Cardiac muscle cell (in vitro differentiated cells and primary cell): ENCODE measurements around the gene PHF21B. TPM values are rescaled to one million over a fixed set of nuclear protein-coding genes. Genes with fewer than 3 reads are reported as not detected.

ENCODE experiments used
- DNase-seq, 2 donors: peaks; one replicate each; pipeline versions ENCODE4 v3.0.0 to v3.0.0-alpha.2; 2010 to 2017; ENCODE audit warnings: low read depth in 1 of 2, low spot score in 1 of 2
- H3K27ac ChIP-seq: fragments of 200-600 bp; sonication (generic); 2 replicates; pipeline ENCODE4 v1.5.1; 2016
- H3K27me3 ChIP-seq: fragments of 200-600 bp; sonication (generic); 2 replicates; pipeline ENCODE4 v1.6.0; 2016; ENCODE audit warnings: control low read depth
- H3K36me3 ChIP-seq: fragments of 200-600 bp; sonication (generic); 2 replicates; pipeline ENCODE4 v1.5.1; 2016; ENCODE audit warnings: control low read depth
- H3K4me1 ChIP-seq: fragments of 200-600 bp; sonication (generic); 2 replicates; pipeline ENCODE4 v1.8.1; 2017; ENCODE audit warnings: low read depth, mild to moderate bottlenecking, mixed run types
- H3K4me3 ChIP-seq: fragments of 200-600 bp; sonication (generic); 2 replicates; pipeline ENCODE4 v1.5.1; 2016; ENCODE audit warnings: mild to moderate bottlenecking
- H3K9me3 ChIP-seq: fragments of 200-600 bp; sonication (generic); 2 replicates; pipeline ENCODE4 v1.5.1; 2017; ENCODE audit warnings: low read depth, mild to moderate bottlenecking, control low read depth
- CTCF ChIP-seq: IDR thresholded peaks from 2 replicates; pipeline ENCODE4 v1.5.1; 2012; ENCODE audit warnings: low read depth, mild to moderate bottlenecking, low read length
- polyA plus RNA-seq: library from polyadenylated mRNA; unstranded; fragments of >200 nt; fragmentation: Nextera tagmentation; extraction: Ambion mirVana; gene quantifications from 2 replicates; pipeline ENCODE4 v1.2.1, GENCODE V29; 2016
- total RNA-seq: library from RNA; depleted of rRNA; stranded (reverse); fragments of >200 nt; gene quantifications from 2 replicates; pipeline ENCODE4 v1.2.3, GENCODE V29; 2016

Gene PHF21B
- total RNA-seq: 4.8 and 7.2 TPM in 2 replicates
- polyA plus RNA-seq: 1.3 and 3.0 TPM in 2 replicates

- Histone ChIP-seq H3K27me3 (no peaks in the 10 kb centered on the region), H3K27ac (peak within 1 kb of the TSS; percentile 80)
Observed at GRCh38 chr22:45009606-45010531, at the start of gene PHF21B. Gene PHF21B, minus strand, starts transcription at chr22:45010005. Its CDS starts 456 bp downstream, at chr22:45009549.

GRCh38 chr22:45059296-45059695 is 49.5 kb upstream of the PHF21B start:
- no peak for TF ChIP-seq CTCF
- Histone ChIP-seq H3K27ac (no peak overlapping the region), H3K36me3 (no peaks in the 10 kb centered on the region), H3K27me3 (no peaks in the 10 kb centered on the region), H3K4me1 (no peaks in the 10 kb centered on the region), H3K9me3 (no peaks in the 10 kb centered on the region), H3K4me3 (no peak overlapping the region)
- no peak for DNase-seq

More at GRCh38 chr22:45009606-45010531, at the start of gene PHF21B:
- peak; percentile 62 to 94 for DNase-seq
- Histone ChIP-seq H3K9me3 (no peaks in the 10 kb centered on the region), H3K36me3 (no peaks in the 10 kb centered on the region), H3K4me1 (peaks cover 13% of the 10 kb centered on the region), H3K4me3 (peak within 1 kb of the TSS; percentile 60)
- TF ChIP-seq CTCF: no peak

- no peak overlapping the region for H3K27ac ChIP-seq
- TF ChIP-seq CTCF: no peak
- no peak for DNase-seq
Observed at GRCh38 chr22:45058622-45058912, 48.8 kb upstream of the PHF21B start.

GRCh38 chr22:45055936-45056335 is 46.1 kb upstream of the PHF21B start:
- Histone ChIP-seq H3K36me3 (no peaks in the 10 kb centered on the region), H3K27ac (no peak overlapping the region), H3K4me1 (no peaks in the 10 kb centered on the region), H3K9me3 (no peaks in the 10 kb centered on the region), H3K4me3 (no peak overlapping the region), H3K27me3 (no peaks in the 10 kb centered on the region)
- TF ChIP-seq CTCF: no peak
- no peak for DNase-seq

More at GRCh38 chr22:45058622-45058912, 48.8 kb upstream of the PHF21B start:
- no peaks in the 10 kb centered on the region for H3K4me1 ChIP-seq
- H3K36me3 ChIP-seq: no peaks in the 10 kb centered on the region
- H3K4me3 ChIP-seq: no peak overlapping the region
- no peaks in the 10 kb centered on the region for H3K9me3 ChIP-seq
- no peaks in the 10 kb centered on the region for H3K27me3 ChIP-seq

GRCh38 chr22:45053571-45053970 is 43.8 kb upstream of the PHF21B start:
- peaks cover 5% of the 10 kb centered on the region for H3K27me3 ChIP-seq
- no peak overlapping the region for H3K27ac ChIP-seq
- no peak for TF ChIP-seq CTCF
- no peaks in the 10 kb centered on the region for H3K9me3 ChIP-seq
- H3K36me3 ChIP-seq: no peaks in the 10 kb centered on the region
- H3K4me1 ChIP-seq: no peaks in the 10 kb centered on the region
- no peak overlapping the region for H3K4me3 ChIP-seq
- DNase-seq: no peak
